GM18498 (cell line): ENCODE measurements around the gene VAV3.

Experiments used
- ATAC-seq: cut with Tn5 transposase; IDR thresholded peaks from one replicate; pipeline ENCODE4 v1.9.1; 2021; ENCODE audit warnings: mild to moderate bottlenecking, moderate library complexity; ENCODE audit not compliant: unreplicated experiment

The VAV3 gene

DNA sequence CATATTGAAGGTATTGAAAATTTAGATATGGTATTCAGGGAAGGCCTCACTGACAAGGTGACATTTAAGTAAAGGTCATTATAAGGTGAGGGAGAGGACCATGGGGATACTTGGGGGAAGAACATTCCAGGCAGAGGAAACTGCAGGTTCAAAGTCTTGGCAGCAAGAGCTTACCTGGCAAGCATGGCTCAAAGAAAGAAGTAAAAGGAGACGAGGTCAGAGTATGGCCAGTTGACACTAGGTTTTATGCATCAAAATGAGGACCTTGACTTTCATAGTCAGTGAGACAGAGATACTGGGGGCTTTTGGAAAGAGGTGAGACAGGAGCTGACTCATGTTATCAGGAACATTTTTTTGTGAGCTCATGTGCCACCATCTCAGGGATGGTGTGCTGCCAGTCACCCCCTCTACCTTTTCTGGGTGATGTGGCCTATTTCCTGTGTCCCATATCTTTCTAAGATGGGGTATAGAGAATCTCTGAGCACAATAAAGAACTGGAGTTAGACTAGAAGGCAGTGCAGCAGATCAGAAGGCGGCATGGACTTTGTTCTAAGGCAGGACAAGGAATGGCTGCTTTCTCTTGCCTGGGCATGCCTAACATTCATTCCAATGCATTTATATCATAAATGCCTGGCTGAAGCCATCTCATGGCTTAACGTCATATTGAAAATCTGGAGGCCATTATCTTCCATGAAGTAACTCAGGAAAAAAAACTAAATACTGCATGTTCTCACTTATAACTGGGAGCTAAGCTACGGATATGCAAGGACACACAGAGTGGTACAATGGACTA, 417.4 kb downstream of the VAV3 start:
- ATAC-seq: no peak

DNA sequence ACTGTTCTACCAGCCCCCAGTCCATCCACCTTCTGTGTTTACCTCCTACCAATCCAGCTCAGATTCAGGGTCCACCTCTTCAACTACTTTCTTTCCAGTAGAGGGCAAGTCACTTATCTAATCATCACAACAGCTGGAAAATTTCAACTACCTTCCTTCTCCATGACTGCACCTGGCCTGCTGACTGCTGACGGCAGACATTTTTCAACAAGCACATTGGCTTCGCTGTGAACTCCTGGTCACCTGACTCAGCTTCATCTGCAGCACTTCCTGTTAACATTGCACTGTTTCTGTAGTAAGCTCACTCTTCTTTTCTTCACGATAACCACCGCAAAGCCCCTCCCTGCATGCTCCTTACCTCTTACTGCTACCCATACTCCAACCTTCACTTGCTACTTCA, 418.4 kb downstream of the VAV3 start:
- ATAC-seq: no peak

DNA sequence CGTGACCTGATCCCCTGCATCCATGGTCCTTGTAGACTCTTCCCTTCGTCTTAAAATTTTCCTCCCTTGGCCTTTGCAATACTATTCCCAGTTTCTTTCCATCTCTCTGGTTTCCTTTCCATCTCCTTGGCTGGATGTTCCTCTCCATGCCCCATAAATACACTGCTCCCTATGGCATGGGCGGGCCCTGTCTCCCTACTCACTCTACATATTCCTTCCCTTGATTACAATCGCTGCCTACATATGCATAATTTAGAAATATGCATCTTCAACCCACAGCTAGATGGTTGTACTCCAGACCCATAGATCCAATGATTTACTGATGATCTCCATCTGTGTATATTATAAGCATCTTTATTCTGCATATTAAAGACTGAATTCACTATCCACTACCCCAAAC, 419.1 kb downstream of the VAV3 start:
- no peak for ATAC-seq

DNA sequence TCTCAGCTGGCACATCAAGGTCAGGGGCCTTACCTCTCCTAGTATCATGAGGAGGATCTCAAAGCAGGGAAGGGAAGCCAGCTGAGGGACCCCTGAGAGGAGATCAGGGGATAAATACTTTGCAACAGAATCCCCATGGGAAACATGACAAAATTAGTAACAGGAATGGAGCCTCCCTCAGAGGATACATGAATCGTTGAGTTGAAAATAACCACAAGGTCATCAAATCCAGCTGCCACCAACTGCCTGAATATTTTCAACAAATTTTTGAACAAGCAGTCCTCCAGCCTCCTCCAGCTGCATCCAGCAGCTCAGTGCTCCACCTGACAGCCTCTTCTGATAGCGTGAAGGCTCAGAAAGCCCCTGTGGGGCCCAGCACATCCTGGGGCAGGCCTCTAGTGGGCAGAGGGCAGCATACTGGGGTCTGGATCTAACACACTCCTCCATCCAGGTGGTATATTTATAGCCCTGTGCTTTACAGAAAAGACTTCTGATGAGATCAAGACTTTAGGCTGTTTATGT, 419.9 kb downstream of the VAV3 start:
- no peak for ATAC-seq

GRCh38 chr1:107544285-107544684, 420.7 kb downstream of the VAV3 start:
- no peak for ATAC-seq

- no peak for ATAC-seq
These were observed 423.6 kb downstream of the VAV3 start for GRCh38 chr1:107541412-107541811.

DNA sequence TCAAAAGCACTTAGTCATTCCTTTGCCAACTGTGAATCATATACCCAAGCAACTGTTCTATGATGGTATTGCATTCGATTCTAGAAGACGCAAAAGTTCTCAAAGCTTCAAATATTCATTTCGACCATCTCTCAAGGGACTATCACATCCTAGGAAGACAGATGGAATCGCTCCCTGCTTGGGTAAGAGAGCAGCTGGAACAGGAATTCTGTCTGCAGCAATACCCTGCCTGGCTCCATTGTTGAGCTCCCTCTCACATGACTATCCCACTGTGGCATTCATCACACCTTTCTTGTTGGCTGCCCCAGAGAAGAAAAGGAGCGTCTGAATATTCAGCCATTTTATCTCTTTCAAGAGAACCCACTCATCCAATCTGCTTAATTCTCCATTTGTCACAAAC, 426.5 kb downstream of the VAV3 start:
- no peak for ATAC-seq

DNA sequence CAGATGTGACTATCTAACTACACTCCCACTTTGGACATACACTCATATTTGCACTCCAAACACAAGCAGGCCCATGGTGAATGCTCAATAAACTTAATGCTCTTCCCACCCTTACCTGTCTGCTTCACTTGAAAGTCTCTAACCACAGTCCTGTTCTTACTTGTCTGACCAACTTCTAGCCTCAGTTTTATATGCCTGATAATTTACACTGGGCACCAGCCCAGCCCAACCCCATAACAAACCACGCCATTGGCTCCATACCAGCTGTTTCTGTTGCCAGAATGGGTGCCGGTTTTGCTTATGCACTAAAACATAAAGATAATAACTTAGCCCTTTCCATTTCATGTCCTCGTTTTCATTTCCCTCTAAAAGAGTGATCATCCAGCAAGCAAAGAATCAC, 428.7 kb downstream of the VAV3 start:
- ATAC-seq: peak; percentile 40

DNA sequence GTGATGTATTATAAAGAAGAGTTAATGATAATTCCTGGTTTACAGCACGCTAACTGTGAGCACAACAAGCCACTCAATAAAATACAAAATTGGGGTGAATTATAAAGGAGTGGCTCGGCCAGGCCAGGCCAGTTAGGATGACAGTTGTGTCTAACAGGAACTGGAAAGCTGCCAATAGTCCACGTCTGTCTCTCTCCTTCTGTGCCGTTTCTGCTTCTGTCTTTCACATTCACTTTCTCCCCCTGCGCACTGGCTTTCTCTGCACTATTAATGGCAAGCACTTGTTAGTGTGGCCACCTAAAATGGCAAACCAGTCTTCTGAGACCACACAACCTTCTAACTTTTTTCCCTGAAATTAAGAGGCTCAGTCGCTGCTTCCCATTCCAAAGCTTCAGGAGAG, 429.9 kb downstream of the VAV3 start:
- ATAC-seq: peak; percentile 92

- ATAC-seq: peak; percentile 4
These were observed 430.3 kb downstream of the VAV3 start for GRCh38 chr1:107534632-107535031.

DNA sequence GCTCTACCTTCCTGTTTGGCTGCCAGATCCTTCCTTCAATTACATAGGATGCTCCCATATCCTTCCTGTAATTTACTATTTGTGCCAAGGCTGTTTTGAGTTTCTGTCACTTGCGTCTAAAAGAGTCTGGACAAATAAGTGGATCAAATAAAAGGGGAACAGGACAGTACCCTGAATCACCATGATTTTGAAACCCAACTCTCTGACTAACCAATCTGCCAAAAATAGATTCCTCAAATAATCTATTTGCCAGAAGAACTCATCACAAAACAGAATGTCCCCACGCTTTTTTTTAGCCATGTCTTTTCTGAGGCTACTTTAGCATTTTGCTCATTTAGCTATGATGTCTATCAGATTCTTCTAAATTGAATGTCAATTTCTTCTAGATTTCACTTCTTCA, 431.5 kb downstream of the VAV3 start:
- ATAC-seq: no peak

- no peak for ATAC-seq
These were observed 432.7 kb downstream of the VAV3 start for GRCh38 chr1:107532318-107532717.

DNA sequence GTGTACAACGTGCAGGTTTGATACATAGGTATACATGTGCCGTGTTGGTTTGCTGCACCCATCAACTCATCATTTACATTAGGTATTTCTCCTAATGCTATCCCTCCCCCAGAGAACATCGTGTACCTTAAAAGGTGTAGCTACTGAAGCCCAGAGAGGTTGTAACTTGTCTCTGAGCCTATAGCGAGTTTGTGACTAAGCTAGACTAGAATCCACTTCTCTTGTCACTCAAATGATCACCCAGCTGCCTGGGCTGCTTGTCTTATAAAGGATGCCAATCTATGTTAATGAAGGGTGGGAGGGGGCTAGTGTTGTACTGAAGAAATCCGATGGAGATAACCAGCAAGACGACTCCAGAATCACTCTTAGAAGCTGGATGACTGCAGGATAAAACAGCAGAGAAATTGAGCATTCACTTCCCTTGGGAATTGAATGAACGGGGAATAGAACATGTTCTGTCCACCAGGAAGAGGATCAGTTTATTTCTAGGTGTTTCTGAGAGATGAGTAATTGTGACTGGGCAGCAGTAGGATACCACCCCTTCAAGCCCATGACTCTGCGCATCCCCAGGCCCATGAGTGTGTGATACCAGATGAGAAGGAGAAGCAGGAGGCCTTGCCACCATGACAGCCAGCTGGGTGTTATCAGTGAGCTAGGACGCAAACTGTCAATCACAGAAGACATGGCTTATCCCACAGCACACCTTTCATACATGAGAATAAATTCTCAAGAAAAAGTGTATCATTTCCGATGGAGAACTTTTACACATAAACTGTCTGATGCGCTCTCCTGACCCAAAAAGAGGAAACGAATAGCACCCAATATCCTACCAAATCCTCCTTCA, 433.7 kb downstream of the VAV3 start:
- no peak for ATAC-seq

DNA sequence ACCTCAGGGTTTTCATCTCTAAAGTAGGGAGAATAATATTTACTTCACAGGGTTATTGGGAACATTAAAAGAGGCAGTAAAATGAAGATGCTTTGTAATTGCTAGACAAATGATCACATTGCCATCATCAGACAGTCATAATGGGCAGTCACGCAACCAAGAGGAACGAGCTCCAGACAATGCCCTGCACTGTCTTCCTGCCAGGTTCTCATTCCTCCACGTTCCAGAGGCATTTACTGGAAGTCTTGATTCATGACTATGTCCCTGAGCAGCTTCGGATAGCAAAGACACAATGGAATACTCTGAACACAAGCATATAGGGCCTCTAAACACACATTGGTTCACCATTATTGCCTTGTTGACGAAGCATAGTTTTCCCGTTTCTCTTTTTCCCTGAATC, 434.4 kb downstream of the VAV3 start:
- ATAC-seq: no peak

- peak; percentile 96 for ATAC-seq
These were observed 435.4 kb downstream of the VAV3 start for GRCh38 chr1:107529511-107530149.

DNA sequence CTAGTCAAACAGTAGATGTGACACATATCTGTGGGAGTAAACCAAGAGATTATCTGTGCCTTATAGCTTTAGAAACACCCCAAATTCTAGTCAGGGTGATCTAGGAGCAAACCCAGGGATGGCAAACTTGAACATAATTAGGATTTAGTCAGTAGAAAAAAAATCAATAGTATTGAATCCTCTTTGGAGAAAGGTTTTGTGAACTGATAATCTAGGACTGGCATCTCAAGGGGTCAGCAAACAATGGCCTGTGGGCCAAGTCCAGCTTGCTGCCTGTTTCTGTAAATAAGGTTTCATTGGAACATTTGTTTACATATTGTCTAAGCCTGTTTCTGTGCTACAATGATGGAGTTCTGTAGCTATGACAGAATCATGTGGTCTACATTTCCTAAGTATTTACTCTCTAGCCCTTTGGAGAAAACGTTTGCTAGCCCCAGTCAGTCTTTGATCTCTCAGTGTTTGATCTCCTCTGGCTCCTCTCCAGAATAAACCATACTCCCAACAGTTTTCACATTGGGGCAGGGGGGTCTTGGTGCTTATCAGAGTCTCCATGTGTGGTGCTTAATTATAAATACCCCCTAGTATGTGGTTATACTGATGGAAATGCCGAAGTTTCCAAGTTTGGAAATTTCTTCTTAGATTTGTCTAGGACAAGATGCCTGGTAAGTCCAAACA, 438.3 kb downstream of the VAV3 start:
- ATAC-seq: no peak

DNA sequence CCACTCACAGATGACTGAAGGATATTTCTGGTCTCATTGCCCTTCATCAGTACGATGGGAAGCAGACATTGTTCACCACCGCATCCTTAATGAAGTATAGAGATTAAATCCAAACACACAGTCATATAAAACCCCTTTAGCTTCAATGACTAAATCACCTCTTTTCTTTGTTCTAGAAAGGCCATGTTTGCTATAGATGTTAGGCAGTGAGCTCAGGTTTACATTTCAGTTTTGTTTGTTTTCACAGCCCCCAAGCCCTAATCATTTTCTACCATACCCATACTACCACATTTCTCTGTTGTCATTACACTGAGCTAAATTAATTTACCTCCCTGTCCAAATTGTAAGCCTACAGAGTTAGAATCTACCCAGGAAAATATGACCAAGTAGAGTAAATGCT, 439.0 kb downstream of the VAV3 start:
- ATAC-seq: no peak

GRCh38 chr1:107525145-107525544, 439.8 kb downstream of the VAV3 start:
- ATAC-seq: no peak

DNA sequence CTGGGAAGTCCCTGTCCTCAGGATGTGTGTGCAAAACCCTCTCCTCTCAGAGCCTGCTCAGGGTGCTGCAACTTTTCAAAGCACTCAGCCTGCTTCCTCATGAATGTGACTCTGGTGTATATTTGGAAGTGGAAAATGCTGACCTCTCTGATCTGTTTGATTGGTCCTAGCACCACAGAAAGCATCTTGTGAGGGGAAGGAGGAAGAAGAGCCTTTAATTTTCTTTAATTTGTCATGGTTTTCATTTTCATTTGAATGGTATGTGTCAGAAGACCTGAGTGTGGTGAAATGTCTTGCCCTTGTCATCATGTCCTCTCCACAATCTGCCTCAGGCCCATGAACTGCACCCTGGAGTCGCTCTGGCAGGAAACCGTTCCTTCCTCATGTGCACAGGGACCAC, 440.7 kb downstream of the VAV3 start:
- ATAC-seq: no peak

DNA sequence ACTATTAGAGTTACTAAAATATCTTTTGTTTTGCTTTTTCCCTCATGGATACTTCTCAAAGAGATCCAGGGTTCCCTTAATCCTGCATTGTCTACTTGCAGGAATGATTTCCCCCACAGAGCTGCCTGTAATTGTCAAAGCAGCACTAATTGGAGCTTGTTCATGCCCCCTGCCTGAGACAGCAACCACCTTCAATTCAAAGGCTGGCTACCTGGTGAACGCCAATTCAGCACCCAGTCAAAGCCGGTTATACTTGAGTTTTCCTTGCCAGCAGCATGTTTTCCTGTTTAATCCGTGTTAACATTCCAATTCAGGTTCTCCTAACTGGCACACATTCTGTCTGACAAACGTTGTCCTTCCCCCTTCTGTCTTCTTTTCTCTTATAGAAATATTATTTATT, 441.2 kb downstream of the VAV3 start:
- no peak for ATAC-seq

GRCh38 chr1:107523061-107523460, 441.9 kb downstream of the VAV3 start:
- ATAC-seq: no peak
